AG04449 (cell line): ENCODE data around the gene SIPA1.
A peak's percentile ranks its signal among the peaks of the same experiment; 100 is the strongest.

Experiments
- CTCF ChIA-PET: fragments of 350-600 bp; formaldehyde crosslinking; extraction: SDS; loops from one replicate; lab custom pipeline; 2021; ENCODE audit warnings: antibody characterized with exemption; lab: Yijun Ruan, JAX
- POLR2A ChIA-PET: fragments of 400-600, 350-600 bp; formaldehyde crosslinking; extraction: SDS; loops from one replicate; lab custom pipeline; 2020; ENCODE audit warnings: antibody characterized with exemption, inconsistent platforms; lab: Yijun Ruan, JAX
- DNase-seq: peaks from one replicate; pipeline ENCODE4 v3.0.0-alpha.2; 2010; ENCODE audit warnings: low read depth, low spot score
- H3K4me3 ChIP-seq: 2 replicates; pipeline ENCODE4 v1.5.1; 2011; ENCODE audit warnings: low read depth, mild to moderate bottlenecking, control low read depth, low read length
- CTCF ChIP-seq: IDR thresholded peaks from one replicate; pipeline ENCODE4 v1.5.1; 2011; ENCODE audit warnings: mild to moderate bottlenecking, moderate library complexity, low read length, control low read depth, inconsistent platforms; ENCODE audit not compliant: insufficient read depth; ENCODE audit errors: missing control alignments

Gene SIPA1

GRCh38 chr11:65651589-65652510 lies 13.9 kb downstream of the SIPA1 start:
- ChIA-PET CTCF (interaction anchor here (1.1 to 2.0 kb wide), 2 partner anchors 9 to 14 kb away, joined by 4 to 7 read pairs; partner anchors contain the start of gene SIPA1), POLR2A (interaction anchor here (0.6 to 3.7 kb wide), 4 partner anchors 9 to 37 kb away, joined by 3 to 24 read pairs (median 16); partner anchors contain the start of genes RELA and SIPA1)
- H3K4me3 ChIP-seq, result peak overlapping the region; percentile 60

GRCh38 chr11:65652511-65653228 lies 14.8 kb downstream of the SIPA1 start:
- POLR2A ChIA-PET, result interaction anchor here (0.6 to 3.7 kb wide), 7 partner anchors 9 to 206 kb away, joined by 3 to 24 read pairs (median 4); partner anchors contain the start of genes EHBP1L1, PCNX3, RELA and SIPA1
- no peak for TF ChIP-seq CTCF

More at GRCh38 chr11:65651589-65652510, 13.9 kb downstream of the SIPA1 start:
- TF ChIP-seq CTCF, result no peak
- DNase-seq, result no peak

GRCh38 chr11:65653229-65654225 lies 15.6 kb downstream of the SIPA1 start:
- ChIA-PET CTCF (interaction anchor here (0.7 to 1.3 kb wide), 5 partner anchors 9 to 166 kb away, joined by 3 to 7 read pairs (median 3); partner anchors contain the start of genes KAT5, RELA and SIPA1), POLR2A (interaction anchor here (0.5 to 3.7 kb wide), 7 partner anchors 9 to 205 kb away, joined by 3 to 24 read pairs (median 4); partner anchors contain the start of genes EHBP1L1, PCNX3, RELA and SIPA1)
- no peak for TF ChIP-seq CTCF
- no peak for DNase-seq
- peak overlapping the region; percentile 60 for H3K4me3 ChIP-seq

More at GRCh38 chr11:65652511-65653228, 14.8 kb downstream of the SIPA1 start:
- DNase-seq, result no peak
- peak overlapping the region; percentile 60 for H3K4me3 ChIP-seq
- CTCF ChIA-PET, result interaction anchor here (0.7 to 2.0 kb wide), 5 partner anchors 8 to 166 kb away, joined by 3 to 7 read pairs (median 4); partner anchors contain the start of genes RELA and SIPA1

GRCh38 chr11:65654375-65655349 lies 16.8 kb downstream of the SIPA1 start:
- ChIA-PET CTCF (interaction anchor here (1.0 to 1.3 kb wide), 2 partner anchors 17 to 57 kb away, joined by 3 to 7 read pairs; partner anchors contain the start of genes KAT5 and SIPA1), POLR2A (interaction anchor here (3.7 kb wide), 1 partner anchor 11 kb away, joined by 15 read pairs; no protein-coding TSS in a partner anchor)
- TF ChIP-seq CTCF, result no peak
- no peak overlapping the region for H3K4me3 ChIP-seq
- no peak for DNase-seq
